ENCODE measurements around the gene ZNF436. TPM values are rescaled to one million over a fixed set of nuclear protein-coding genes. Genes with fewer than 3 reads are reported as not detected.
A peak's percentile ranks its signal among the peaks of the same experiment; 100 is the strongest.

ZNF436 gene
- total and polyA plus RNA-seq, 2 of the 13 experiments (the other 11 are each of a cell fraction or from before 2014, with no cell fraction given), result 4.3 to 9.9 TPM

- TF ChIP-seq KLF12 (CRISPR knock-in tag; IDR thresholded peaks at IDR 0.05; ENCODE audit: borderline replicate concordance) (peak; percentile 2; the same call in 1 of the 2 replicates), ZBTB14 (CRISPR knock-in tag; IDR thresholded peaks at IDR 0.05) (no peak), PHB2 (IDR thresholded peaks at IDR 0.05; ENCODE audit: partially characterized antibody) (no peak), ZBTB34 (CRISPR knock-in tag; IDR thresholded peaks at IDR 0.05) (peak; percentile 93), CHD2 (IDR thresholded peaks at IDR 0.05; ENCODE audit: low read depth, low read length) (no peak), ATF4 (CRISPR knock-in tag; IDR thresholded peaks at IDR 0.05) (peak in 1 of 2 experiments; percentile 78; a peak in 2 of 4 replicates), DMTF1 (CRISPR knock-in tag; IDR thresholded peaks at IDR 0.05) (no peak), REPIN1 (CRISPR knock-in tag; IDR thresholded peaks at IDR 0.05; ENCODE audit: borderline replicate concordance, low read depth) (peak; percentile 90), GMEB2 (CRISPR knock-in tag; IDR thresholded peaks at IDR 0.05; ENCODE audit: low read depth) (peak; percentile 80), ZNF605 (CRISPR knock-in tag; IDR thresholded peaks at IDR 0.05) (no peak), ZNF260 (CRISPR knock-in tag; IDR thresholded peaks at IDR 0.05; ENCODE audit: borderline replicate concordance, low read depth) (no peak), CREBL2 (CRISPR knock-in tag; IDR thresholded peaks at IDR 0.05; ENCODE audit: borderline replicate concordance) (no peak), IRX3 (CRISPR knock-in tag; IDR thresholded peaks at IDR 0.05; ENCODE audit: borderline replicate concordance, low read depth) (no peak), SRSF9 (IDR thresholded peaks at IDR 0.05; ENCODE audit: borderline replicate concordance, insufficient read depth, low read depth, low read length, poor library complexity, severe bottlenecking) (no peak), SP5 (CRISPR knock-in tag; IDR thresholded peaks at IDR 0.05; ENCODE audit: borderline replicate concordance, low read depth) (no peak; the same call in 1 of the 2 replicates), ZNF883 (CRISPR knock-in tag; IDR thresholded peaks at IDR 0.05; ENCODE audit: not compliant biosample characterization) (peak; percentile 51), NR2C2 (CRISPR knock-in tag; IDR thresholded peaks at IDR 0.05; ENCODE audit: borderline replicate concordance) (peak; percentile 31; the same call in 1 of the 2 replicates), SMC3 (IDR thresholded peaks at IDR 0.05; ENCODE audit: low read length) (no peak), LBX2 (CRISPR knock-in tag; IDR thresholded peaks at IDR 0.05; ENCODE audit: borderline replicate concordance) (no peak)
These were observed 888 bp downstream of the ZNF436 start (continued) for GRCh38 chr1:23368562-23369334.

Measured in HepG2 (cell line).